ENCODE data around the gene OAS3.

- TF ChIP-seq, protein P1, sequence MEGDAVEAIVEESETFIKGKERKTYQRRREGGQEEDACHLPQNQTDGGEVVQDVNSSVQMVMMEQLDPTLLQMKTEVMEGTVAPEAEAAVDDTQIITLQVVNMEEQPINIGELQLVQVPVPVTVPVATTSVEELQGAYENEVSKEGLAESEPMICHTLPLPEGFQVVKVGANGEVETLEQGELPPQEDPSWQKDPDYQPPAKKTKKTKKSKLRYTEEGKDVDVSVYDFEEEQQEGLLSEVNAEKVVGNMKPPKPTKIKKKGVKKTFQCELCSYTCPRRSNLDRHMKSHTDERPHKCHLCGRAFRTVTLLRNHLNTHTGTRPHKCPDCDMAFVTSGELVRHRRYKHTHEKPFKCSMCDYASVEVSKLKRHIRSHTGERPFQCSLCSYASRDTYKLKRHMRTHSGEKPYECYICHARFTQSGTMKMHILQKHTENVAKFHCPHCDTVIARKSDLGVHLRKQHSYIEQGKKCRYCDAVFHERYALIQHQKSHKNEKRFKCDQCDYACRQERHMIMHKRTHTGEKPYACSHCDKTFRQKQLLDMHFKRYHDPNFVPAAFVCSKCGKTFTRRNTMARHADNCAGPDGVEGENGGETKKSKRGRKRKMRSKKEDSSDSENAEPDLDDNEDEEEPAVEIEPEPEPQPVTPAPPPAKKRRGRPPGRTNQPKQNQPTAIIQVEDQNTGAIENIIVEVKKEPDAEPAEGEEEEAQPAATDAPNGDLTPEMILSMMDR (IDR thresholded peaks at IDR 0.05; ENCODE audit: low read depth, low read length, poor library complexity, severe bottlenecking), result no peak
- no peak for TF ChIP-seq EZH2phosphoT487 (IDR thresholded peaks at IDR 0.05; ENCODE audit: borderline replicate concordance, low read length)
Measured at GRCh38 chr12:112932485-112933128, 5.7 kb upstream of the OAS3 start.

Data from DOHH2 (cell line).